Esophagus muscularis mucosa (tissue), 3 donors: ENCODE results near the gene KBTBD12.

Source experiments
- EP300 ChIP-seq: sonication (generic); formaldehyde crosslinking; IDR thresholded peaks from one replicate; pipeline ENCODE4 v1.6.1; 2017; ENCODE audit warnings: antibody characterized with exemption
- TF ChIP-seq, protein P1 (sequence below), 3 experiments: fragments of 200-600 bp in 2 of 3; fragments of 450-650 bp in 1 of 3; sonication (generic) in 2 of 3; IDR thresholded peaks; one replicate each; pipeline ENCODE4 v1.5.1; 2017 to 2019; ENCODE audit warnings: antibody characterized with exemption in 3 of 3, mild to moderate bottlenecking in 2 of 3, moderate library complexity in 1 of 3

GRCh38 chr3:127991681-127992080, 76.6 kb downstream of the KBTBD12 start:
- no peak for TF ChIP-seq EP300
- TF ChIP-seq, protein P1, sequence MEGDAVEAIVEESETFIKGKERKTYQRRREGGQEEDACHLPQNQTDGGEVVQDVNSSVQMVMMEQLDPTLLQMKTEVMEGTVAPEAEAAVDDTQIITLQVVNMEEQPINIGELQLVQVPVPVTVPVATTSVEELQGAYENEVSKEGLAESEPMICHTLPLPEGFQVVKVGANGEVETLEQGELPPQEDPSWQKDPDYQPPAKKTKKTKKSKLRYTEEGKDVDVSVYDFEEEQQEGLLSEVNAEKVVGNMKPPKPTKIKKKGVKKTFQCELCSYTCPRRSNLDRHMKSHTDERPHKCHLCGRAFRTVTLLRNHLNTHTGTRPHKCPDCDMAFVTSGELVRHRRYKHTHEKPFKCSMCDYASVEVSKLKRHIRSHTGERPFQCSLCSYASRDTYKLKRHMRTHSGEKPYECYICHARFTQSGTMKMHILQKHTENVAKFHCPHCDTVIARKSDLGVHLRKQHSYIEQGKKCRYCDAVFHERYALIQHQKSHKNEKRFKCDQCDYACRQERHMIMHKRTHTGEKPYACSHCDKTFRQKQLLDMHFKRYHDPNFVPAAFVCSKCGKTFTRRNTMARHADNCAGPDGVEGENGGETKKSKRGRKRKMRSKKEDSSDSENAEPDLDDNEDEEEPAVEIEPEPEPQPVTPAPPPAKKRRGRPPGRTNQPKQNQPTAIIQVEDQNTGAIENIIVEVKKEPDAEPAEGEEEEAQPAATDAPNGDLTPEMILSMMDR (IDR thresholded peaks at IDR 0.05), result no peak
